Activated T-cell treated with anti-CD3 and anti-CD28 coated beads for 48 hours (primary cell): Measurements from ENCODE around the gene SLC48A1.

Experiments used
- DNase-seq: peaks from one replicate; pipeline ENCODE4 v3.0.0-alpha.2; 2020; ENCODE audit warnings: low read depth

SLC48A1 gene

DNA sequence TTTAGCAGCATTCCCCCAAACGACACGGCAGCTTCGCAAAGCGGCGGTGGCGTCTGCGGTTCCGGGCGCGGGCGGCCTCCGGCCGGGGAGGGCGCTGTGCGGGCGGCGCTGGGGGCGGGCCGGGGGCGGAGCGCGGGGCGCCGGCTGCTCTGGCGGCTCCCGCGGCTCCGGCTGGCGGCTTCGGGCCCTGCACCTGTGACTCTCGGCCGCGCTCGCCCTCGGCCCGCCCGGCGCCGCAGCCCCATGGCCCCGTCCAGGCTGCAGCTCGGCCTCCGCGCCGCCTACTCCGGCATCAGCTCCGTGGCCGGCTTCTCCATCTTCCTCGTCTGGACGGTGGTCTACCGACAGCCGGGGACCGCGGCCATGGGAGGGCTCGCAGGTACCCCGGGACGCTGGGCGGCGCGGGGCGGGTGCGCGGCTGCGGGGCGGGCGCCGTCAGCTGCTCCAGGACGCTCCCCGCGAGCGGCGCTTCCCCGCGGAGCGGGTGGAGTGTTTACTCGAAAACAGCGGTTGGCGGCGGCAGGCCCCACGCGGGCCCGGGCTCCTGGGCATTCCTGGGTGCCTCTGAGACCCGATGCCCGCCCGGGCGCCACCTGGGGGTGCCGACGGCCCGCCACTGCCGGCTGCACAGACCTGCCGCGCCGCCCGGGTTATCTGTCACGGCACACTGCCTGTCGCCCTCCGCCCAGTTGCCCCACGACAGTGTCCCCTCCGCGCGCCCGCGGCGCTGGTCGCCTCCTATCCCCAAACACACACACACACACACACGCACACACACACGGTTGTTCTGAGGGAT is at the start of gene SLC48A1:
TSS of gene SLC48A1 (plus strand) at position 177 of the 796 bp plus-strand sequence. CDS start at position 244, 67 bp downstream.
- DNase-seq = peak; percentile 65

- no peak for DNase-seq
These were observed 47.8 kb upstream of the SLC48A1 start, which contains the start of gene ENDOU for GRCh38 chr12:47725091-47725772. Gene ENDOU (minus strand): TSS chr12:47725490. CDS start chr12:47725413, 77 bp downstream.

DNA sequence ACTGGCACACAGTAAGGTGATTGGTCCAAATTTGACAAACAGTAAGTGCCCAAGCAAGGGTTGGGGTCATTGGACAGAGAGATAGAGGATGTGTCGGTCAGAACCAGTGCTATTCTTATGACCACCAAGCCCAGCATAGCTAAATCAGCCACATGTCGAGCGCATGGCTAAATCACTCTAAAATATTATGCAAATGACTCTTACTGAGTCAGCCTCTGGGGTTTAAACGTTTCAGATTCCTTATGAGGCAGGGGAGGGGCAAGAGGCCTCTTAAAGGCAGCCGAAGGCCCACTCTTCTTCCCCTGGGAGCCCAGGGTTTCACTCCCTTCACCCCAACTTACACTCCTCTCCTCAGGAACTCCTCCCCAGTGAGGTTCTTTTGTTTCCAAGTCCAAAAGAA is 47.1 kb upstream of the SLC48A1 start:
- DNase-seq = no peak

- no peak for DNase-seq
These were observed 43.8 kb upstream of the SLC48A1 start for GRCh38 chr12:47729233-47729632.

DNA sequence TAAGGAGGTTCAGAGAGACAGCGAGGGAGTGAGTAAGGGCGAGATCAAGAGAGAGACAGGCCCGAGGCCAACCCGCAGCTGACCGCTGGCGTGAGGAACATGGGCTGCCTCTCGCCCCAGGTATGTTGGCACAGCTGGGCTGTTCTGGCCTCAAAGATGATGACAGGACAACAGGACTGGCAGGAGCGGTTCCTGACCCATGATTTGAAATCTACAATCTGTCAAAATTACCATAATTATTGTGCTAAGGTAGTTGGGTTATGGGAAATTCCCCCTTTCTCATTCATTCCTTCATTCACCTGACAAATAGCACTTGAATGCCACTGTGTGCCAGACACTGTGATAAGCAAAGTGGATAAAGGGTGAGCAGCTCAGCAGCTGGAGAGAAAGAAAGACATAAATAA is 42.7 kb upstream of the SLC48A1 start:
- DNase-seq = no peak

DNA sequence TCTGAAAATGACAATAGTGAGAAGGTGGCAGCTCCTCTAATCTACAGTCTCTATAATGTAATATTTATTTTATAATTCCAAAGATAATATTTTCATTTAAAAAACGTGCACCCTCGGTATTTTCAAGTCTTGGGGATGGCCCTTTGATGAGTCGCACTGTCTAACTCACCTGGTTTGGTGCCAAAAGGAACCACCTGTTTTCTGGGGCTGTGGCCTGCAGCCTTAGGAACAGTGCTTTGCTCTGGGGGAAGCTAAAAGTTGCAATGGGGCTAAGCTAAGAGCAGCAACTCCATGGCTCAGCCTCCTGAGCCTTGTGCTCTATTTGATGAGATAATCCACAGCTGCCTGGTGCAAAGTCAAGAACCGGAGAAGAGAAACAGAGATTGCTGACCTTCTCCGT is 41.3 kb upstream of the SLC48A1 start:
- DNase-seq = no peak

DNA sequence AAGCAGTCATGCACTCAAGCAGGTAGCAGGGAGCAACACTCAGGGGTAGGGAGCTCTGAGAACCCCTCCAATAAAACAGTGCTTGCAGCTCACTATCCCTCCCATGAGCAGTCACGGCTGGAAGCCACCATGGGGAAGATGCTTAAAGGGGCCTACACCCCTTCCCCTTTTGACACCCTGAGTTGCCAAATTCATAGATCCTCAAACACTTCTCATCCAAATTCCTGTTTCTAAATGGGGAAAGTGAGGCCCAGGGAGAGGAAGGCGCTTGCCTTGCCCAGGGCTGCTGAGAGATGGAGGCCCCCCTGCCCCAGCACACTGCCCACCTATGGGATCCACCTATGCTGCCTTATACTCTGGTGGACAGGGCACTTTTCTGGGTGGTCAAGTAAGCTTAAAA is 40.5 kb upstream of the SLC48A1 start:
- DNase-seq = no peak

GRCh38 chr12:47733142-47733541 is 39.9 kb upstream of the SLC48A1 start:
- no peak for DNase-seq

GRCh38 chr12:47734725-47735480 is 38.1 kb upstream of the SLC48A1 start:
- DNase-seq = no peak

DNA sequence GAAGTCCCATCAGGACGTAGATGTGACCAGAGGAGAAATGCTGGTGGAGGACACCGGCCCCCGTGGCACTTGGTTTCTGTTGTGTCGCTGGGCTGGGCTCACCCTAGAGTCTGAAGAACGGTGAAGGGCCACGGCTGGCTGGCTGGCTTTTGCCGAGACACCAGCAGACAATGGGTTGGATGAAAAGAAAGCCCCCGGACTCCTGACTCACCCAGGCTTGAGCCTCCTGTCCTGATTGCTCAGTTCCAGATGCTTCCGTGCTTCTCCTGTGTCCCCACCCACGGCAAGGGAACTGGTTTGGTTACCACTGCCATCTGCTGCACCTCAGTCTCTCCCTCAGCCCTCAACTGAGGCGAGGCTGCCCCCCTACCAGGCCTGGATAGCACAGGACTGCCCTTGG is 37.4 kb upstream of the SLC48A1 start:
- DNase-seq = no peak

- no peak for DNase-seq
These were observed 36.8 kb upstream of the SLC48A1 start for GRCh38 chr12:47736216-47736615.

GRCh38 chr12:47736877-47737676 is 36.0 kb upstream of the SLC48A1 start:
- no peak for DNase-seq

- no peak for DNase-seq
These were observed 35.0 kb upstream of the SLC48A1 start for GRCh38 chr12:47737936-47738594.

DNA sequence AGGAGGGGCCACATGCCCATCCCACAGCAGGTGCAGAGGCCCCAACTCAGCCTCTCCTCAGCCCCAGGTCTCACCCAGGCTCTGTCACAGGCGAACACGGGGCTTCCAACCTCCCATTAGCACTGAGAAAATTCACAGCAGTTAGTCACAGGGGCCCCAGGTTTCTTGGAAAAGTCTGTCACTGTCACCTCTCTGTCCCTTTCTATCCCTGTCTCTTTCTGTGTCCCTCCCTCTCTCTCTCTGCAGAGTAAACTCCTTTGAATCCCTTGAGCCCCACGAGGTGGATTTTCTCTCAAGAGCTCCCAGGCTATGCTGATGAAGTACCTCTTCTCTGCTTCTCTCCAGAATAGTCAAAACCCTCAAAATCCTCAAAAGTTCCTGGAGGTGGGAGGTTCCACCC is 33.7 kb upstream of the SLC48A1 start:
- no peak for DNase-seq

DNA sequence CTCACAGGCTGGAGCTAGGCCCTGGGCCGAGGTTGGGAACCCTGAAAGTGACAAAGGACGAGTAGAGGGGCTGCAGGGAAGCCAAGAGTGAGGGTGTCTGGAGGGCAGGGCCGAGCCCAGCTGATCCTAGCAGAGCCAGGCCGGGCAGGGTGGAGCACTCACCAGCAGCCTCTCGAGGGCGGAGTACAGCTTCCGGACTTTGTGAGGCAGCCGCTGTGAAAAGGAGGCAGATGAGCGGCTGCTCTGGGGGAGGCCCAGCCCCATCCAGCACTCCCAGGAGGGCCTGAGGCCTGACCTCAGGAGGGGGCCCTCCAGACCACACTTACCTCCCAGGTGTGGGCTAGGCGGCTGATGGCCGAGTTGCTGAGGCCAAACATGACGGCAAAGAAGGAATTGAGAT is 33.1 kb upstream of the SLC48A1 start:
- DNase-seq = no peak

DNA sequence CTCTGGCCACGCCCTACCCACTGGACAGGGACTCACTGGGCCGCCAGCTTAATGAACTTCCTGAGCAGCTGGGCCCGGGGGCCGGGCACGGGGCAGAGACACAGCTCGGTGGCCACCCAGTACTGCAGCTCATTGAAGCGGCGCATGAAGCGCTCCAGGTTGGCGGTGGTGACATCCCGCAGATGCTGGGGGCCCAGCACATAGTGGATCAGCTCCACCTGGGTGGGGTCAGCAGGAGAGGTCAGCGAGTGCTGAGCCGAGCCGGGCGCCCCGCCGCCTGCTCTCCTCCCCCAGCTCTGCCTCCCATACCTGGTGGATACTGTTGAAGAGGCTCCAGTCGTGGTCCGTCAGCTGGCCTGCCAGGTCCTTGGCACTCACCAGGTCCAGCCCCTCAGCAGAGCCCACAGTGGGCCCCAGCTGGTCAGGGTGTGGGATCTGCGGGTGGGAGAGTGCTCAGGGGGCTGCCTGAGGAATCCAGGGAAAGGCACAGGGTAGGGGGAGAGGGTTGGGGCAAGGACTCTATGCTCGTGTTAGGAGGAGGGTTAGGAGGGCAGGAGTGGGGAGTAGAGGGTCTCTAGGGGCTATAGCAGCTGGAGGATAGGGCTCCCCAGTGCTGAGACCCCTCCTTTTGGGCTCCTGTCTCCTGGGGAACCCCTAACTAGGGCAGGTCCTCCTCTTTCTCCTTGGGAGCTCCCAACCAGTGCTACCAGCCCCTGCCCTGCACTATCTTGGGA is 32.3 kb upstream of the SLC48A1 start:
- no peak for DNase-seq

DNA sequence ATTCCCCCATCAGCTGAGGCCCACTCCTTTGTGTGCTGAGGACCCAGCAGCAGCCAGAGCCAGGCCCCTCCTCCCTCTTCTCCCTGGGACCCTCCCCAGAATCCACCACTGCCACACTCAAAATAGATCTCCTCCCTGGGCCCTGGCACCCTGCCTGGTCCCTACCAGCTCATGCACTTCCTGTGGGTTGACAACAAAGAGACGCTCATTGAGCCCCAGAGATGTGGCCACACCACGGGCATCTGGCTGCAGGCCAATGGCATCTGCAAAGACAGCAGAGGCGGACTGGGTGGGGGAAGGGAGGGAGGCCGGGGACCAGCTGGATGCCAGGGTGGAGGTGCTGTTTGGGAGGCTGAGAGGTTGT is 31.7 kb upstream of the SLC48A1 start:
- peak; percentile 29 for DNase-seq

DNA sequence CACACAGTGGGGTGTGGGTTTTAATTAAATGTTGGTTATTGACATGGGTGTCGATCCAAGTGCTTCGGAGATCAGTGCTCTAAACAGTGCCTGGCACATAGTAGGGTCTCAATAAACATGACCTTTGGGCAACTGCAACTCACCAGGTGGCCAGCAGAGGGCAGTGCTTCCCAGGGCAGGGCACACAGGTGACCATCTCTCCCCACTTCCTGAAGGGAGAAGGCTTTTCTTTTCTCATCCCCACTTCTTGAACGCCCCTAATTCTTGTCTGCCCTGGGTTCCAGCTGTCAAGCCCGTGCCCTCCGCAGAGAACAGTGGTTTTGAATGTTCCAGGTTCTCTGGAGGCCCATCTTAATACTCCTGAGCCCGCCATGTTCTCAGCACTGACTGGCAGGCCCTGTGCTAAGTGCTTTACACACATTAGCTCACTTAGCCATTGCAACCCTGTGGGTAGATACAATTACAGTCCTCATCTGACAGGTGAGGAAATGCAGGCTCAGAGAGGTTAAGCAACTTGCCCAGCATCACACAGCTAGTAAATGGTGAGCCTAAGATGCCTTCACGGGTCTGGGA is 30.7 kb upstream of the SLC48A1 start:
- DNase-seq = peak; percentile 70

GRCh38 chr12:47743311-47743860 is 29.7 kb upstream of the SLC48A1 start:
- no peak for DNase-seq
